Osteoblast (primary cell): ENCODE measurements around the gene TCP11L1. TPM values are rescaled to one million over a fixed set of nuclear protein-coding genes. Genes with fewer than 3 reads are reported as not detected.

Experiments
- DNase-seq: peaks from one replicate; pipeline ENCODE4 v3.0.0; 2011; ENCODE audit warnings: low spot score, mixed read lengths; ENCODE audit not compliant: insufficient read length; ENCODE audit errors: missing footprints
- H2AFZ ChIP-seq: 2 replicates; pipeline ENCODE4 v1.6.0; 2011; ENCODE audit warnings: mild to moderate bottlenecking, low read length
- H3K27ac ChIP-seq: 2 replicates; pipeline ENCODE4 v1.5.1; 2011; ENCODE audit warnings: mild to moderate bottlenecking, low read depth, low read length, moderate library complexity
- H3K27me3 ChIP-seq: 2 replicates; pipeline ENCODE4 v1.6.0; 2012; ENCODE audit warnings: mild to moderate bottlenecking, control low read depth, inconsistent platforms, low read length, moderate library complexity; ENCODE audit not compliant: insufficient read depth
- H3K36me3 ChIP-seq: 2 replicates; pipeline ENCODE4 v1.5.1; 2011; ENCODE audit warnings: mild to moderate bottlenecking, low read length, control low read depth, moderate library complexity; ENCODE audit not compliant: insufficient read depth
- H3K4me1 ChIP-seq: 2 replicates; pipeline ENCODE4 v1.5.1; 2011; ENCODE audit warnings: mild to moderate bottlenecking, low read length, control low read depth, moderate library complexity; ENCODE audit not compliant: insufficient read depth
- H3K4me2 ChIP-seq: 2 replicates; pipeline ENCODE4 v1.6.0; 2011; ENCODE audit warnings: mild to moderate bottlenecking, low read length; ENCODE audit not compliant: insufficient read depth
- H3K4me3 ChIP-seq: fragments of 200-600 bp; sonication (generic); 3 replicates; pipeline ENCODE4 v1.5.1; 2012; ENCODE audit warnings: mild to moderate bottlenecking, low read length, inconsistent platforms; ENCODE audit not compliant: insufficient read depth
- H3K79me2 ChIP-seq: 2 replicates; pipeline ENCODE4 v1.6.0; 2012; ENCODE audit warnings: mild to moderate bottlenecking, low read length, control low read depth, inconsistent platforms; ENCODE audit not compliant: insufficient read depth
- H3K9me3 ChIP-seq: 2 replicates; pipeline ENCODE4 v1.5.1; 2011; ENCODE audit warnings: low read depth, low read length, control low read depth
- H4K20me1 ChIP-seq: 2 replicates; pipeline ENCODE4 v1.6.0; 2012; ENCODE audit warnings: mild to moderate bottlenecking, low read length, control low read depth; ENCODE audit not compliant: insufficient read depth
- CTCF ChIP-seq: IDR thresholded peaks from 2 replicates; pipeline ENCODE4 v1.5.1; 2011; ENCODE audit warnings: mild to moderate bottlenecking, low read depth, low read length, moderate library complexity; ENCODE audit errors: extremely low read depth
- total RNA-seq: library from RNA; depleted of rRNA; stranded (reverse); fragments of >200 nt; gene quantifications from 2 replicates; pipeline ENCODE4 v1.2.3, GENCODE V29; 2012

Gene TCP11L1
- total RNA-seq, 1 donor = 35.8 TPM

- H3K27ac ChIP-seq = peak overlapping the region; percentile 89
- H3K79me2 ChIP-seq = no peaks in the 10 kb centered on the region
- TF ChIP-seq CTCF = no peak
- no peaks in the 10 kb centered on the region for H4K20me1 ChIP-seq
- H3K36me3 ChIP-seq = peaks cover 47% of the 10 kb centered on the region
- H3K4me1 ChIP-seq = peaks cover 43% of the 10 kb centered on the region
- no peak overlapping the region for H3K4me3 ChIP-seq
- DNase-seq = no peak
- H3K27me3 ChIP-seq = no peaks in the 10 kb centered on the region
- no peak overlapping the region for H2AFZ ChIP-seq
- no peaks in the 10 kb centered on the region for H3K9me3 ChIP-seq
- H3K4me2 ChIP-seq = no peak overlapping the region
Observed at GRCh38 chr11:33062137-33062536, 22.8 kb downstream of the TCP11L1 start.

GRCh38 chr11:33063326-33063881 lies 24.0 kb downstream of the TCP11L1 start:
- Histone ChIP-seq H3K27me3 (no peaks in the 10 kb centered on the region), H3K79me2 (no peaks in the 10 kb centered on the region), H3K4me1 (peaks cover 43% of the 10 kb centered on the region), H3K36me3 (peaks cover 47% of the 10 kb centered on the region), H3K27ac (peak overlapping the region; percentile 89), H2AFZ (no peak overlapping the region), H3K4me3 (no peak overlapping the region), H4K20me1 (no peaks in the 10 kb centered on the region), H3K4me2 (peak overlapping the region; percentile 49), H3K9me3 (no peaks in the 10 kb centered on the region)
- DNase-seq = no peak
- TF ChIP-seq CTCF = no peak

GRCh38 chr11:33064033-33064825 lies 24.9 kb downstream of the TCP11L1 start:
- TF ChIP-seq CTCF = no peak
- H3K36me3 ChIP-seq = peaks cover 48% of the 10 kb centered on the region
- no peak overlapping the region for H3K4me3 ChIP-seq
- H3K4me2 ChIP-seq = peak overlapping the region; percentile 49
- no peaks in the 10 kb centered on the region for H3K27me3 ChIP-seq
- peak overlapping the region; percentile 89 for H3K27ac ChIP-seq
- DNase-seq = peak; percentile 69
- H2AFZ ChIP-seq = peak overlapping the region; percentile 18
- H4K20me1 ChIP-seq = no peaks in the 10 kb centered on the region
- H3K79me2 ChIP-seq = no peaks in the 10 kb centered on the region
- H3K4me1 ChIP-seq = peaks cover 43% of the 10 kb centered on the region
- no peaks in the 10 kb centered on the region for H3K9me3 ChIP-seq

GRCh38 chr11:33064866-33065265 lies 25.5 kb downstream of the TCP11L1 start:
- Histone ChIP-seq H3K4me2 (no peak overlapping the region), H3K79me2 (no peaks in the 10 kb centered on the region), H2AFZ (no peak overlapping the region), H3K9me3 (no peaks in the 10 kb centered on the region), H3K4me1 (peaks cover 43% of the 10 kb centered on the region), H3K27ac (no peak overlapping the region), H4K20me1 (no peaks in the 10 kb centered on the region), H3K36me3 (peaks cover 47% of the 10 kb centered on the region), H3K27me3 (no peaks in the 10 kb centered on the region), H3K4me3 (no peak overlapping the region)
- no peak for TF ChIP-seq CTCF
- DNase-seq = no peak
